HG03039 (cell line): Measurements from ENCODE around the gene MTAP.

Experiments
- ATAC-seq: cut with Tn5 transposase; IDR thresholded peaks from one replicate; pipeline ENCODE4 v1.9.1; 2021; ENCODE audit warnings: mild to moderate bottlenecking, moderate library complexity; ENCODE audit not compliant: unreplicated experiment

MTAP gene

GRCh38 chr9:21841133-21841532, 38.7 kb downstream of the MTAP start:
- ATAC-seq: no peak

- ATAC-seq: no peak
Measured at GRCh38 chr9:21848615-21849014, 46.2 kb downstream of the MTAP start.

- peak; percentile 95 for ATAC-seq
Measured at GRCh38 chr9:21852754-21853153, 50.3 kb downstream of the MTAP start.

GRCh38 chr9:21853414-21853813, 51.0 kb downstream of the MTAP start:
- no peak for ATAC-seq

- no peak for ATAC-seq
Measured at GRCh38 chr9:21854119-21854518, 51.7 kb downstream of the MTAP start.

GRCh38 chr9:21854594-21854993, 52.2 kb downstream of the MTAP start:
- ATAC-seq: no peak

- ATAC-seq: no peak
Measured at GRCh38 chr9:21856301-21857094, 54.1 kb downstream of the MTAP start.

GRCh38 chr9:21862871-21863270, 60.4 kb downstream of the MTAP start:
- ATAC-seq: no peak

- ATAC-seq: no peak
Measured at GRCh38 chr9:21864505-21864904, 62.1 kb downstream of the MTAP start.

- no peak for ATAC-seq
Measured at GRCh38 chr9:21866302-21866701, 63.9 kb downstream of the MTAP start.

GRCh38 chr9:21871256-21871975, 69.0 kb downstream of the MTAP start:
- no peak for ATAC-seq

GRCh38 chr9:21872696-21873095, 70.3 kb downstream of the MTAP start:
- ATAC-seq: no peak

GRCh38 chr9:21873540-21874221, 71.2 kb downstream of the MTAP start:
- no peak for ATAC-seq

GRCh38 chr9:21875893-21876292, 73.5 kb downstream of the MTAP start:
- ATAC-seq: no peak

- no peak for ATAC-seq
Measured at GRCh38 chr9:21883642-21884041, 81.2 kb downstream of the MTAP start.

GRCh38 chr9:21889673-21890072, 87.2 kb downstream of the MTAP start:
- ATAC-seq: no peak

- ATAC-seq: no peak
Measured at GRCh38 chr9:21890696-21891095, 88.3 kb downstream of the MTAP start.

- no peak for ATAC-seq
Measured at GRCh38 chr9:21901546-21901945, 99.1 kb downstream of the MTAP start.

GRCh38 chr9:21902136-21902535, 99.7 kb downstream of the MTAP start:
- no peak for ATAC-seq

- no peak for ATAC-seq
Measured at GRCh38 chr9:21903380-21903965, 101.0 kb downstream of the MTAP start.

- no peak for ATAC-seq
Measured at GRCh38 chr9:21904371-21904770, 101.9 kb downstream of the MTAP start.
